K562 (cell line): Measurements from ENCODE around the gene CMTM4. TPM values are rescaled to one million over a fixed set of nuclear protein-coding genes. Genes with fewer than 3 reads are reported as not detected.

Experiments used
- ATAC-seq: fragments of 200-7000 bp; cut with Tn5 transposase; 3 replicates; pipeline ENCODE4 v1.9.1; 2020; ENCODE audit warnings: moderate library complexity
- BruUV-seq: library from RNA; stranded (reverse); fragments of 400-500 nt; replicated peaks from 2 replicates; lab custom pipeline; 2021; lab: Mats Ljungman, UMichigan
- CTCF ChIA-PET: fragments of 300-600 bp; formaldehyde crosslinking; extraction: SDS; loops from one replicate; lab custom pipeline; 2021; ENCODE audit warnings: low intra/inter-chr PET ratio; lab: Yijun Ruan, JAX
- POLR2A ChIA-PET: fragments of 300-600, 350-650 bp; sonication (Branson Sonifier 250); formaldehyde crosslinking; extraction: SDS; loops from one replicate; lab custom pipeline; 2021; ENCODE audit warnings: antibody characterized with exemption, inconsistent platforms; lab: Yijun Ruan, JAX
- DNase-seq, 4 experiments: peaks; one replicate each; pipeline versions ENCODE4 v3.0.0 to v3.0.0-alpha.2; 2011 to 2018; ENCODE audit warnings: low spot score in 3 of 4, mixed read lengths in 3 of 4; ENCODE audit errors: extremely low read depth in 1 of 4
- FAIRE-seq: peaks from 2 replicates; lab custom pipeline; 2011; peaks lifted over from hg19 to GRCh38; lab: Jason Lieb, UNC
- H2AFZ ChIP-seq: 2 replicates; pipeline ENCODE4 v1.6.0; 2011; ENCODE audit warnings: low read depth, low read length, control low read depth, inconsistent platforms
- H3K27ac ChIP-seq: fragments of 200-600 bp; 3 replicates; pipeline ENCODE4 v1.8.0; 2011; ENCODE audit warnings: low read depth, mild to moderate bottlenecking, control low read depth, inconsistent platforms, low read length, moderate library complexity, mixed read lengths; ENCODE audit errors: extremely low read depth
- H3K27me3 ChIP-seq, 2 experiments: fragments of 300-600 bp in 1 of 2; 2 replicates in 1 of 2; 3 replicates in 1 of 2; pipeline versions ENCODE4 v1.6.0 to v1.8.0; 2011; ENCODE audit warnings: inconsistent platforms in 2 of 2, low read length in 2 of 2, mild to moderate bottlenecking in 1 of 2, mixed read lengths in 1 of 2, moderate library complexity in 1 of 2; ENCODE audit not compliant: control insufficient read depth in 2 of 2, insufficient read depth in 2 of 2
- H3K36me3 ChIP-seq: fragments of 300-600 bp; 3 replicates; pipeline ENCODE4 v1.8.0; 2011; ENCODE audit warnings: mild to moderate bottlenecking, low read length, inconsistent platforms; ENCODE audit not compliant: control insufficient read depth, insufficient read depth
- H3K4me1 ChIP-seq, 2 experiments: fragments of 200-600 bp in 1 of 2; replicated peaks in 1 of 2; 2 replicates in 1 of 2; 3 replicates in 1 of 2; pipeline versions ENCODE4 v1.5.1 to v1.8.0; 2011; ENCODE audit warnings: inconsistent platforms in 2 of 2, low read length in 2 of 2, mild to moderate bottlenecking in 1 of 2, mixed read lengths in 1 of 2, moderate library complexity in 1 of 2; ENCODE audit not compliant: control insufficient read depth in 2 of 2, insufficient read depth in 2 of 2
- H3K4me2 ChIP-seq: 2 replicates; pipeline ENCODE4 v1.6.1; 2011; ENCODE audit warnings: low read length, control low read depth, inconsistent platforms, mixed read lengths; ENCODE audit not compliant: insufficient read depth
- H3K4me3 ChIP-seq: fragments of 200-600 bp; sonication (generic), shearing (Covaris generic); 2 replicates; pipeline ENCODE4 v1.5.1; 2016; ENCODE audit warnings: control low read depth, inconsistent platforms
- H3K79me2 ChIP-seq: fragments of 200-600 bp; 3 replicates; pipeline ENCODE4 v1.8.0; 2011; ENCODE audit warnings: low read length, inconsistent platforms; ENCODE audit not compliant: control insufficient read depth, insufficient read depth
- H3K9ac ChIP-seq, 2 experiments: 2 replicates each; pipeline versions ENCODE4 v1.6.0 to v1.6.1; 2011; ENCODE audit warnings: low read depth in 2 of 2, low read length in 2 of 2, control low read depth in 1 of 2, inconsistent platforms in 1 of 2, mild to moderate bottlenecking in 1 of 2, mixed read lengths in 1 of 2; ENCODE audit not compliant: insufficient read depth in 1 of 2
- H3K9me1 ChIP-seq: one replicate; pipeline ENCODE4 v1.6.0; 2011; ENCODE audit warnings: inconsistent platforms, mild to moderate bottlenecking, low read length, moderate library complexity; ENCODE audit not compliant: control insufficient read depth, insufficient read depth
- H3K9me3 ChIP-seq: replicated peaks from 2 replicates; pipeline ENCODE4 v1.5.1; 2011; ENCODE audit warnings: low read depth, low read length, inconsistent platforms; ENCODE audit not compliant: control insufficient read depth, insufficient read depth
- H4K20me1 ChIP-seq: replicated peaks from 2 replicates; pipeline ENCODE4 v1.6.1; 2011; ENCODE audit warnings: low read length, inconsistent platforms, mixed read lengths; ENCODE audit not compliant: control insufficient read depth, insufficient read depth
- CBX5 ChIP-seq: IDR thresholded peaks from 2 replicates; pipeline ENCODE4 v1.6.1; 2014; ENCODE audit warnings: low read depth, borderline replicate concordance
- POLR2G ChIP-seq: fragments of 200-400 bp; formaldehyde crosslinking; IDR thresholded peaks from 2 replicates; pipeline ENCODE4 v1.6.1; 2017; ENCODE audit warnings: low read depth, mild to moderate bottlenecking, antibody characterized with exemption, low read length, moderate library complexity
- RBFOX2 ChIP-seq: fragments of 200-400 bp; formaldehyde crosslinking; IDR thresholded peaks from 2 replicates; pipeline ENCODE4 v1.6.1; 2017; ENCODE audit warnings: low read depth, mild to moderate bottlenecking, low read length, moderate library complexity
- WGBS: fragments of 100-300 bp; shearing (Covaris generic); methylation state at CpG from one replicate; pipeline ENCODE4 v1.1.6; 2016; ENCODE audit warnings: low coverage, mixed read lengths; ENCODE audit not compliant: insufficient coverage; ENCODE audit errors: missing lambda C conversion rate; 5-methylcytosine and 5-hydroxymethylcytosine counted together
- in situ Hi-C: fragments of 300-500 bp; cut with MboI; formaldehyde crosslinking; loops from 4 replicates; pipeline ENCODE4 v1.15.0; 2018; ENCODE audit warnings: inconsistent platforms, mixed read lengths
- intact Hi-C: fragments of 100-400 bp; cut with micrococcal nuclease; formaldehyde crosslinking; loops from 2 replicates; pipeline ENCODE4 v1.14.2; 2022
- polyA plus RNA-seq, 8 experiments: library from polyadenylated mRNA; depleted of rRNA in 4 of 8; stranded (reverse) in 5 of 8; unstranded in 3 of 8; fragments of >200 nt; fragmentation: Nextera tagmentation in 2 of 8; fragmentation: Illumina TruSeq in 1 of 8; extraction: Ambion mirVana in 2 of 8; extraction: Trizol in 1 of 8; gene quantifications; 2 replicates each; pipeline versions ENCODE4 v1.2.1 to v1.2.3, GENCODE V29; 2011 to 2014; ENCODE audit warnings: inconsistent platforms in 1 of 8, missing spikeins in 1 of 8
- total RNA-seq, 7 experiments: library from RNA; depleted of rRNA in 6 of 7; stranded (reverse); fragments of >200 nt in 6 of 7; fragmentation: Illumina TruSeq in 2 of 7; extraction: Trizol in 2 of 7; gene quantifications; 2 replicates each; pipeline versions ENCODE4 v1.2.1 to v1.2.3, GENCODE V29; 2011 to 2021; ENCODE audit warnings: low replicate concordance in 1 of 7
- TF ChIP-seq, protein P1 (sequence below): fragments of 450-650 bp; IDR thresholded peaks from 2 replicates; pipeline ENCODE4 v1.6.1; 2016; ENCODE audit warnings: missing biosample characterization, missing genetic modification characterization
- TF ChIP-seq, protein P2 (sequence below): sonication (generic); formaldehyde crosslinking; IDR thresholded peaks from 2 replicates; pipeline ENCODE4 v1.9.0; 2022; ENCODE audit warnings: mild to moderate bottlenecking, missing genetic modification reagents

Gene CMTM4
- total and polyA plus RNA-seq, 9 of the 15 experiments (the other 6 are each of a cell fraction or from before 2014, with no cell fraction given), result 2.0 to 21.3 (median 12.5) TPM

DNA sequence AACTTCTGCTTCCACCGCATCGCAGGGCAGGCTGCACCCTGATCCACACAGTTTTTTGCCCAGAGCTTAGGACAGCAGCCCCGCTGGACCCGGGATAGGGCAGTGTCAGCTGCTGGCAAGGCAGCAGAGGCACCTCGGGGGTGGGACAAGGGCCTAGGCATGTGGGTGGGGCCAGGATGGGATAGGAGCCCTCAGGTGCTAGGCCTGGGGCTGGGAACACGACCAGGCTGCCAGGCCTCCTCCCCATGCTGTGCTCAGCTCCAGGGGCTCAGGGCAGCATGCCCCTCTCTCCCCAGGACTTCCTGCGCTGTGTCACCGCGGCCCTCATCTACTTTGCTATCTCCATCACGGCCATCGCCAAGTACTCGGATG, 87.4 kb downstream of the CMTM4 start:
- no peak for FAIRE-seq
- no peak for ATAC-seq
- Histone ChIP-seq H3K9me3 (no peaks in the 10 kb centered on the region), H3K4me3 (no peak overlapping the region), H3K27ac (peak overlapping the region; percentile 33; the same call in 2 of the 3 replicates), H3K4me1 (peaks cover 19 to 45% of the 10 kb centered on the region in 2 experiments), H3K9me1 (no peaks in the 10 kb centered on the region), H3K9ac (peak overlapping the region in 1 of 2 experiments; percentile 2; a peak in 2 of 4 replicates), H3K4me2 (no peak overlapping the region), H4K20me1 (peaks cover 4% of the 10 kb centered on the region; the same call in 1 of the 2 replicates), H2AFZ (no peak overlapping the region), H3K36me3 (peaks cover 68% of the 10 kb centered on the region; the same call in 2 of the 3 replicates), H3K27me3 (no peaks in the 10 kb centered on the region), H3K79me2 (peaks cover 17% of the 10 kb centered on the region)
- in situ Hi-C loops (loop anchor here (5.0 kb wide), 1 partner anchor 258 kb away; no protein-coding TSS in a partner anchor), intact Hi-C loops (loop anchor here (2.0 to 5.0 kb wide), 3 partner anchors 42 to 202 kb away; no protein-coding TSS in a partner anchor)
- TF ChIP-seq POLR2G (0 out of 2 replicates have a peak, but pooled peaks have one; percentile 4), RBFOX2 (0 out of 2 replicates have a peak, but pooled peaks have one; percentile 11), CBX5 (no peak)
- TF ChIP-seq, protein P1, sequence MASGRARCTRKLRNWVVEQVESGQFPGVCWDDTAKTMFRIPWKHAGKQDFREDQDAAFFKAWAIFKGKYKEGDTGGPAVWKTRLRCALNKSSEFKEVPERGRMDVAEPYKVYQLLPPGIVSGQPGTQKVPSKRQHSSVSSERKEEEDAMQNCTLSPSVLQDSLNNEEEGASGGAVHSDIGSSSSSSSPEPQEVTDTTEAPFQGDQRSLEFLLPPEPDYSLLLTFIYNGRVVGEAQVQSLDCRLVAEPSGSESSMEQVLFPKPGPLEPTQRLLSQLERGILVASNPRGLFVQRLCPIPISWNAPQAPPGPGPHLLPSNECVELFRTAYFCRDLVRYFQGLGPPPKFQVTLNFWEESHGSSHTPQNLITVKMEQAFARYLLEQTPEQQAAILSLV (tag), result no peak
- TF ChIP-seq, protein P2, sequence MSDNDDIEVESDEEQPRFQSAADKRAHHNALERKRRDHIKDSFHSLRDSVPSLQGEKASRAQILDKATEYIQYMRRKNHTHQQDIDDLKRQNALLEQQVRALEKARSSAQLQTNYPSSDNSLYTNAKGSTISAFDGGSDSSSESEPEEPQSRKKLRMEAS, result no peak
- BruUV-seq, result no TSS peak
- WGBS, result 88% methylated on average over 8 of the region's 12 CpGs
- ChIA-PET POLR2A (interaction anchor here (0.6 to 2.9 kb wide), 6 partner anchors 8 to 451 kb away, joined by 3 to 31 read pairs (median 4); no protein-coding TSS in a partner anchor), CTCF (interaction anchor here (0.7 to 2.4 kb wide), 5 partner anchors 45 to 320 kb away, joined by 3 to 9 read pairs (median 3); partner anchors contain the start of gene DYNC1LI2)
- no peak for DNase-seq
